GM21723 (cell line): ENCODE results near the gene GNB1L.
"Not testable (repeated sequence)": the region's sequence is repeated elsewhere in the genome, so short reads cannot be mapped to it uniquely, and the experiment has no call there.

ENCODE experiments used
- ATAC-seq: cut with Tn5 transposase; IDR thresholded peaks from one replicate; pipeline ENCODE4 v1.9.1; 2021; ENCODE audit warnings: mild to moderate bottlenecking, moderate library complexity; ENCODE audit not compliant: unreplicated experiment

Gene GNB1L

GRCh38 chr22:19890502-19891316, 36.0 kb upstream of the GNB1L start:
- ATAC-seq, result no peak

DNA sequence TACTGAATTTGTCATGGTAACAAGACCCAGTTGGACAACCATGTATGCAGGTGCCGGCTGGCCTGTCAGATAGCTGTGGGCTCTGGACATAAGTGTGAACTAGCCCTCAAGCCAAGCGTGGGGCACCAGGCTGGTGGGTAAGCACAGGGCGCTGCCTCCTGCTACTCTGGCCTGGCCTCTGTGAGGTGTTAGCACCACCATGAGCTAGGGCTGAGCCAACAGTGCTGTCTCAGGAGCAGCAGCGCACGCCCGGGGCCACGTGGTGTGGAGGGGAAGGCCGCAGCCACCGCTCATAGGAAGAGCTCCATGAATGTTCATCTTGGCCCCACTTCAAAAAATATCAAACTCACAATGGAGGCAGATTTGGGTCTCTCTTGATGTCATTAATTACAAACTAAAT, 35.3 kb upstream of the GNB1L start:
- no peak for ATAC-seq

- ATAC-seq, result no peak
These were observed 33.6 kb upstream of the GNB1L start for GRCh38 chr22:19888131-19888746.

DNA sequence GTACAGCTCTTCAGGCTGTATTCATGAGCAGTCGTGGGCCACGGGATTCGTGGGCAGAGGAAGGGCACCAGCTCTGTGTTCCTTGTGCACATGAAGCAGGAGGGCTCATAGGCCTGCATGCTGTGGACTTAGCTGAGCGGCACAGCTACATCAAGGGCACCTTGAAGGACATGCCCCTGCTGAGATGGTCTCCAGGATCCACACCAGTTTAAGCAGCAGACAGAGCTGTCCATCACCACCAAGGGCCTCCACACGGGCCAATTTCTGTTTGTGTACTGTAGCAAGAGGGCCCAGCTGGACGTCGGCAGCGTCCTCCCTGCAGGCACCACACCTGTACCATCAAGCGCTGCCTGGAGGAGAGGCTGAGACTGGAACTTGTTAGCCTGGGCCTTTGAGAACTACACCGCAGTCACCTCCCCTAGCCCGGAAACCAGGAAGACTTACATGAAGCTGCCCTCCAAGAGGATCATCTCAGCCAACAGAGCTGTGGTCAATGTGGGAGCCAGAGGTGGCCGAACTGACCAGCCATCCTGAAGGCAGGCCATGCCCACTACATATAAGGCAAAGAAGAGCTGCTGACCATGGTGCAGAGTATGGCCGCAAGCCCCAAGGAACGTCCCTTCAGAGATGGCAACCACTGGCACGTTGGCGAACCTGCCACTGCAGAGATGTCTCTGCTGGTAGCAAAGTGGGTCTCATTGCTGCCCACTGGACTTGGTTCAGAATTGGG, 32.7 kb upstream of the GNB1L start:
- no peak for ATAC-seq

GRCh38 chr22:19886605-19887255, 32.1 kb upstream of the GNB1L start:
- no peak for ATAC-seq

GRCh38 chr22:19885841-19886592, 31.3 kb upstream of the GNB1L start:
- ATAC-seq, result no peak

GRCh38 chr22:19884954-19885751, 30.5 kb upstream of the GNB1L start:
- ATAC-seq, result no peak

- ATAC-seq, result no peak
These were observed 29.7 kb upstream of the GNB1L start for GRCh38 chr22:19884161-19884953.

DNA sequence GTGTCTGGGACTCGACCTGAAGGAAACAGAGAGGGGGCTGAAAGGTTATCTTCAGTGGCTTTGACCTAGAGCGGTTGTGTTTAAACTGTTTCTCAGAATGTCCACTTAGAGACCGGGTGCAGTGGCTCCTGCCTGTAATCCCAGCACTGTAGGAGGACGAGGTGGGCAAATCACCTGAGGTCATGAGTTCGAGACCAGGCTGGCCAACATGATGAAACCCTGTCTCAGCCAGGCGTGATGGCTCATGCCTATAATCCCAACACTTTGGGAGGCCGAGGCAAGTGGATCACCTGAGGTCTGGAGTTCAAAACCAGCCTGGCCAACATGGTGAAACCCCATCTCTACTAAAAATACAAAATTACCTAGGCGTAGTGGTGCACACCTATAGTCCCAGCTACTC, 28.8 kb upstream of the GNB1L start:
- ATAC-seq, result not testable (repeated sequence)

GRCh38 chr22:19882446-19883381, 28.0 kb upstream of the GNB1L start:
- no peak for ATAC-seq

DNA sequence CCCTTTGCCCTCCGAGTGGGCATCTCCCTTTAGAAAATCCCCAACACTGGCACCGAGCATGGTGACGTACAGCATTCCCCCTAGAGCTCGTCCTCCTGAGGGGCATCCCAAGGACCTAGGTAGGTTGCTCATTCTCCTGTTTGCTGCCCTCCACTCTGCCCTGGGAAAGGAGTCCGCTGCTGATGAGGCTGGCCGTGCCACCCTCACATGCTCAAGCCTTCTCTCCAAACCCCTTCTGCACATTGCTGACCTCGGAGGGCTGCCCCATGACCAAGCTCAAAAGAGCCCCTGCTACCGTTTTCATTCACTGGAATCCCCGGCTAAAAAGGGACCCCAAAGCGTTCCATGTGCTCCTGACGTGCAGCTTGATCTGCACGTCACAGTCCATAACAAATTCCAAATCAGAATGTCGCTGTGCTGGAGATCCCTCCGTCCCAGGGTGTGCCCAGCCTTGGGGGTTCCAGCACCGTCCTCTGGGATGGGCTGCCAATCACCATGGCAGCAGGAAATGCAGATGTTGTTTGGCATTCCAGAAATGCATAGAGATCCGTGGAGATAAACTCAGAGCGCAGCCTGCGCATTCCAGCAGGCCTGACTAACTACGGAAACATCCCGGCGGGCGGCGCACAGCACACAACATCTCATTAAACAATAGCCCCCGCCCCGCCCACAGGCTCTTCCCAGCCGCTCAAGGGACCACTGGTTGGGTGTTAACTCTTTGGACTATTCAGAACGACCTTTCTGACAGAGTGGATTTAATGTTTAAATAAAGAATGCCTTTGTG, 26.3 kb upstream of the GNB1L start:
- no peak for ATAC-seq

- ATAC-seq, result no peak
These were observed 25.5 kb upstream of the GNB1L start for GRCh38 chr22:19879992-19880785.

GRCh38 chr22:19879643-19879991, 24.9 kb upstream of the GNB1L start:
- ATAC-seq, result no peak

- no peak for ATAC-seq
These were observed 24.5 kb upstream of the GNB1L start for GRCh38 chr22:19879246-19879570.

DNA sequence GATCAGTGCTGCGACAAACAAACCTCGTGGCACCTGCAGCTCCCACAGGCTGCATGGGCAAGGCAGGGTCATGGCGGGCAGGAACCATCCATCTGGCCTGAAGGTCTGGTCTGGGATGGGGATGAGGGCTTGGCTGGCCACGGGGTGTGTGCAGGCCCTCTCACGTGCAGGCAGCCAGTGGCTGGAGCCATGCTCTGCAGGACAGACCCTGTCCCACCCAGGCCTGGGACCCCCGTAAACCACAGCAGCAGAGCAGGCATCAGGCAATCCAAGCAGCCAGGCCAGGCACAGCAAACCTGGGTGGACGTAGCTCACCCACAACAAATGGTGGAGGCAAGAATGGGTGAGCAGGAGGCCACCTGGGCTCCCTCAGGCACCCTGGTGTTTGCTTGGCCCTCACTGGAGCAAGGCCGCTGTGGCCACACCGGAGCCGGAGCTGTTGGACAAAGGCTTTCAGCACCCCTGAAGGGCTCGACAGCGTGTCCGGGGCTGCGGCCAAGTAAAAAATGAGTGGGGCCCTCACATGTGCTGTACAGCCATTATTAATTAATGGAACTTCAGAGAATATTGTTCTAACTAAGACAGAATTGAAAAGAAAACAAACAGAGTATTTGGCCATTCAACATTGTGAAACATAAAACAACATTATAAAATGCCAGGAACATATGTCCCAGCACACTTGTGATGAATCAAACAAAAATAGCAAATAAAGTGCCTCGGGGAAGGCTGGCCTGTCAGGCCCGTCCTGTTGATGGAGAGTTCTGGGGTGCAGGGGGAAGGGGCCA, 24.0 kb upstream of the GNB1L start:
- no peak for ATAC-seq
